Measurements from ENCODE around the gene WDR88.
"Not testable (repeated sequence)": the region's sequence is repeated elsewhere in the genome, so short reads cannot be mapped to it uniquely, and the experiment has no call there.

The WDR88 gene

GRCh38 chr19:33205531-33206260, 73.8 kb downstream of the WDR88 start:
- Histone ChIP-seq H3K36me3 (ENCODE audit: control insufficient read depth, insufficient read depth, low read length) (peaks cover 6% of the 10 kb centered on the region), H3K4me3 (ENCODE audit: low read length) (no peak overlapping the region), H3K4me1 (ENCODE audit: control insufficient read depth, insufficient read depth, low read length) (no peaks in the 10 kb centered on the region), H3K27ac (ENCODE audit: low read depth, low read length) (no peak overlapping the region), H3K27me3 (ENCODE audit: control insufficient read depth, insufficient read depth, low read length) (no peaks in the 10 kb centered on the region), H3K9ac (ENCODE audit: low read length) (no peak overlapping the region)

GRCh38 chr19:33206261-33207039, 74.5 kb downstream of the WDR88 start:
- H3K36me3 ChIP-seq (ENCODE audit: control insufficient read depth, insufficient read depth, low read length): peaks cover 6% of the 10 kb centered on the region
- no peak overlapping the region for H3K4me3 ChIP-seq (ENCODE audit: low read length)
- no peak overlapping the region for H3K27ac ChIP-seq (ENCODE audit: low read depth, low read length)
- no peaks in the 10 kb centered on the region for H3K4me1 ChIP-seq (ENCODE audit: control insufficient read depth, insufficient read depth, low read length)
- no peak overlapping the region for H3K9ac ChIP-seq (ENCODE audit: low read length)
- H3K27me3 ChIP-seq (ENCODE audit: control insufficient read depth, insufficient read depth, low read length): no peaks in the 10 kb centered on the region

DNA sequence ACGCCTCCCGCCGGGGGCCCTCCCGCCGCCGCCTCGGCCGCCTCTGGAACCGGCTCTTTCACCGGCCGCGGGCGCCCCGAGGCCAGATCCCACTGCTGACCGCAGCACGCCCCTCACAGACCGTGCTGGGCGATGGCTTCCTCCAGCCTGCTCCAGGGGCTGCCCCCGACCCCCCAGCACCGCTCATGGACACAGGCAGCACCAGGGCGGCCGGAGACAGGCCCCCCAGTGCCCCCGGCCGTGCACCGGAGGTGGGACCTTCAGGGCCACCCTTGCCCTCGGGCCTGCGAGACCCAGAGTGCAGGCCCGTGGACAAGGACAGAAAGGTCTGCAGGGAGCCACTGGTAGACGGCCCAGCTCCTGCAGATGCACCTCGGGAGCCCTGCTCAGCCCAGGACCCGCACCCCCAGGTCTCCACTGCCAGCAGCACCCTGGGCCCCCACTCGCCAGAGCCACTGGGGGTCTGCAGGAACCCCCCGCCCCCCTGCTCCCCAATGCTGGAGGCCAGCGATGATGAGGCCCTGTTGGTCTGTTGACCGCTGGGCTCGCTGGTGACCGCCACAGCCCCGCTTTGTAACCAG, 75.2 kb downstream of the WDR88 start:
- H3K27me3 ChIP-seq (ENCODE audit: control insufficient read depth, insufficient read depth, low read length): no peaks in the 10 kb centered on the region
- no peak overlapping the region for H3K4me3 ChIP-seq (ENCODE audit: low read length)
- H3K9ac ChIP-seq (ENCODE audit: low read length): no peak overlapping the region
- H3K27ac ChIP-seq (ENCODE audit: low read depth, low read length): no peak overlapping the region
- H3K36me3 ChIP-seq (ENCODE audit: control insufficient read depth, insufficient read depth, low read length): peaks cover 6% of the 10 kb centered on the region
- no peaks in the 10 kb centered on the region for H3K4me1 ChIP-seq (ENCODE audit: control insufficient read depth, insufficient read depth, low read length)

DNA sequence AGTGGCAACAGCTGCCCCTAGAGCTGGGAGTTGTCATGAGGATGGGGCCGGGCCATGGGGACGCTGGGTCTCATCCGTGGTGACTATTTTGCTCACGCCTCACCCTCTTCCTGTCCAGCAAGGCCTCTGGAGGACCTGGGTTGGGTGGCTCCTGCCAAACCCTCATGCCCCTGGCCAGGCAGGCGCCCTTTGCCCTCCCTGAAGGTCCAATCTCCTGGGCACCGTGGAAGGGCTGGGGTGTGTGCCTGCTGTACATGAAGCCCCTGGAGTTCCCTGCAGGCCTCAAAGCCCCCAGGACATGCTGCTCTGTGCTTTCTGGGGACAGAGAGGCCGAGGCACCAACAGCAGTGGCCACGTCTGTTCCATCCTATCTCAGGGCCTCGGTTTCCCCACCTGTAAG, 76.0 kb downstream of the WDR88 start:
- Histone ChIP-seq H3K27ac (ENCODE audit: low read depth, low read length) (no peak overlapping the region), H3K36me3 (ENCODE audit: control insufficient read depth, insufficient read depth, low read length) (peaks cover 6% of the 10 kb centered on the region), H3K4me1 (ENCODE audit: control insufficient read depth, insufficient read depth, low read length) (no peaks in the 10 kb centered on the region), H3K9ac (ENCODE audit: low read length) (no peak overlapping the region), H3K27me3 (ENCODE audit: control insufficient read depth, insufficient read depth, low read length) (no peaks in the 10 kb centered on the region), H3K4me3 (ENCODE audit: low read length) (no peak overlapping the region)

DNA sequence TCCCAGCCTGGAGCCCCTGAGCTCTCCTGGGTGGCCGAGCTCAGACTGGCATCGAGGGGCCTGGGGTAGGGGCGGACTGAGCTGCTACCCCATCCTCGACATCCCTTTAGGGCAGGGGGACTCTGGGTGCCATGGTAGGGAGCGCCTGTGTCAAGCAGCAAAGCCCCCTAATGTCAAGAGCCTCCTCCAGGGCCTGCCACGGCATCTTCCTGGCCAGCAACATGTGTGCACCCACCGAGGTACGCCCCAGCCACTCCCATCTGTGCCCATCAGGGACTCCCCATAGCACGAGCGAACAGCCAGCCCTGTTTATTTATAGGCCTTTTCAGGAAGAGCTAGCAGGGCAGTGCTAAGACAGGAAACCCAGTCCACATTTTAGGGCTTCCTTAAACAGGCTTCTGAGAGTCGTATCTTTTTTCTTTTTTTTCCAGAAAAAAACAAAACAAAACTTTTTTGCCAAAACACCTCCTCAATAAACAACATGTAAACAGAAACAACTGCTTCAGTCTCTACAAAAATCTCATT, 76.5 kb downstream of the WDR88 start:
- H3K36me3 ChIP-seq (ENCODE audit: control insufficient read depth, insufficient read depth, low read length): peaks cover 6% of the 10 kb centered on the region

GRCh38 chr19:33208904-33209849, 77.3 kb downstream of the WDR88 start:
- Histone ChIP-seq H3K4me3 (ENCODE audit: low read length) (no peak overlapping the region), H3K27ac (ENCODE audit: low read depth, low read length) (no peak overlapping the region), H3K36me3 (ENCODE audit: control insufficient read depth, insufficient read depth, low read length) (no peaks in the 10 kb centered on the region), H3K9ac (ENCODE audit: low read length) (no peak overlapping the region), H3K4me1 (ENCODE audit: control insufficient read depth, insufficient read depth, low read length) (no peaks in the 10 kb centered on the region), H3K27me3 (ENCODE audit: control insufficient read depth, insufficient read depth, low read length) (no peaks in the 10 kb centered on the region)

More for the DNA sequence above, 76.5 kb downstream of the WDR88 start:
- Histone ChIP-seq H3K4me3 (ENCODE audit: low read length) (no peak overlapping the region), H3K27me3 (ENCODE audit: control insufficient read depth, insufficient read depth, low read length) (no peaks in the 10 kb centered on the region), H3K27ac (ENCODE audit: low read depth, low read length) (no peak overlapping the region), H3K4me1 (ENCODE audit: control insufficient read depth, insufficient read depth, low read length) (no peaks in the 10 kb centered on the region), H3K9ac (ENCODE audit: low read length) (no peak overlapping the region)

DNA sequence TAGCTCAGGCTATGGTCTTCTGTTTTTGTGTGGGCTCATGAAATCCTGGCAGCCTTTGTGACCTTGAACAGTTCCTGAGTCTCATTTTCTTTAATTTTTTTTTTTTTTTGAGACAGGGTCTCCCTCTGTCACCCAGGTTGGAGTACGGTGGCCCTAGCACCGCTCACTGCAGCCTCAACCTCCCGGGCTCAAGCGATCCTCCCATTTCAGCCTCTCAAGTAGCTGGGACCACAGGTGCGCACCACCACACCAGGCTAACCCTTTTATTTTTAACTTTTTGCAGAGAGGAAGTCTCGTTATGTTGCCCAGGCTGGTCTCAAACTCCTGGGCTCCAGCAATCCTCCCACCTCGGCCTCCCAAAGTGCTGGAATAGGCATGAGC, 77.9 kb downstream of the WDR88 start:
- not testable (repeated sequence) for H3K4me1 ChIP-seq (ENCODE audit: control insufficient read depth, insufficient read depth, low read length); H3K27ac ChIP-seq (ENCODE audit: low read depth, low read length); H3K36me3 ChIP-seq (ENCODE audit: control insufficient read depth, insufficient read depth, low read length); H3K27me3 ChIP-seq (ENCODE audit: control insufficient read depth, insufficient read depth, low read length); H3K4me3 ChIP-seq (ENCODE audit: low read length); H3K9ac ChIP-seq (ENCODE audit: low read length)

GRCh38 chr19:33210266-33210940, 78.5 kb downstream of the WDR88 start:
- no peaks in the 10 kb centered on the region for H3K36me3 ChIP-seq (ENCODE audit: control insufficient read depth, insufficient read depth, low read length)
- no peak overlapping the region for H3K27ac ChIP-seq (ENCODE audit: low read depth, low read length)
- no peaks in the 10 kb centered on the region for H3K4me1 ChIP-seq (ENCODE audit: control insufficient read depth, insufficient read depth, low read length)
- no peak overlapping the region for H3K4me3 ChIP-seq (ENCODE audit: low read length)
- H3K27me3 ChIP-seq (ENCODE audit: control insufficient read depth, insufficient read depth, low read length): no peaks in the 10 kb centered on the region
- no peak overlapping the region for H3K9ac ChIP-seq (ENCODE audit: low read length)

GRCh38 chr19:33211794-33212435, 80.0 kb downstream of the WDR88 start:
- H3K27ac ChIP-seq (ENCODE audit: low read depth, low read length): no peak overlapping the region
- H3K4me1 ChIP-seq (ENCODE audit: control insufficient read depth, insufficient read depth, low read length): no peaks in the 10 kb centered on the region
- H3K9ac ChIP-seq (ENCODE audit: low read length): no peak overlapping the region
- no peak overlapping the region for H3K4me3 ChIP-seq (ENCODE audit: low read length)
- no peaks in the 10 kb centered on the region for H3K36me3 ChIP-seq (ENCODE audit: control insufficient read depth, insufficient read depth, low read length)
- H3K27me3 ChIP-seq (ENCODE audit: control insufficient read depth, insufficient read depth, low read length): no peaks in the 10 kb centered on the region

GRCh38 chr19:33212436-33213172, 80.7 kb downstream of the WDR88 start:
- Histone ChIP-seq H3K27ac (ENCODE audit: low read depth, low read length) (no peak overlapping the region), H3K4me1 (ENCODE audit: control insufficient read depth, insufficient read depth, low read length) (no peaks in the 10 kb centered on the region), H3K27me3 (ENCODE audit: control insufficient read depth, insufficient read depth, low read length) (no peaks in the 10 kb centered on the region), H3K36me3 (ENCODE audit: control insufficient read depth, insufficient read depth, low read length) (no peaks in the 10 kb centered on the region), H3K4me3 (ENCODE audit: low read length) (no peak overlapping the region), H3K9ac (ENCODE audit: low read length) (no peak overlapping the region)

DNA sequence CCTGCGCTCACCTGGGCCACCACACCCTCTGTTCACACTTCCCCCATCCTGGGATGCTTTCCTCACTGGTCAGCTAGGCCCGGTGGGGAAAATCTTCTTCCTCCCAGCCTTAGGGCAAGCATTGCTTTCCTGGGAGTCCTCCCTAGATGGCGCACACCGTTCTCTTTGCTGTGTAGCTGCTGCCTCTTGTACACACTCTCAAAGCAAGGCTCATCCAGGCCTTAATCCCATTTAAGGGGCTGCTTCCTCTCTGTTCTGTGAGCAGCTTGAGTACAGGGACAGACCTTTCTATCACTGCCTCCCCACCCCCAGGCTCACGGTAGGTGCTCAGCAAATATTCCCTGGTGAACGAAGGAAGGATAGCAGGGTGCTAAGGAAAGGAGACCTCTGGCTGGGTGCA, 82.7 kb downstream of the WDR88 start:
- Histone ChIP-seq H3K27me3 (ENCODE audit: control insufficient read depth, insufficient read depth, low read length) (peaks cover 2% of the 10 kb centered on the region), H3K4me1 (ENCODE audit: control insufficient read depth, insufficient read depth, low read length) (no peaks in the 10 kb centered on the region), H3K36me3 (ENCODE audit: control insufficient read depth, insufficient read depth, low read length) (no peaks in the 10 kb centered on the region), H3K4me3 (ENCODE audit: low read length) (no peak overlapping the region), H3K27ac (ENCODE audit: low read depth, low read length) (no peak overlapping the region), H3K9ac (ENCODE audit: low read length) (no peak overlapping the region)

Data from rectal smooth muscle tissue (tissue), 1 donor.